ENCODE results near the gene KRTAP29-1.

KRTAP29-1 gene

GRCh38 chr17:41327411-41328120, 24.9 kb upstream of the KRTAP29-1 start:
- DNase-seq, result no peak

- DNase-seq, result no peak
Measured at GRCh38 chr17:41326173-41327145, 23.8 kb upstream of the KRTAP29-1 start.

DNA sequence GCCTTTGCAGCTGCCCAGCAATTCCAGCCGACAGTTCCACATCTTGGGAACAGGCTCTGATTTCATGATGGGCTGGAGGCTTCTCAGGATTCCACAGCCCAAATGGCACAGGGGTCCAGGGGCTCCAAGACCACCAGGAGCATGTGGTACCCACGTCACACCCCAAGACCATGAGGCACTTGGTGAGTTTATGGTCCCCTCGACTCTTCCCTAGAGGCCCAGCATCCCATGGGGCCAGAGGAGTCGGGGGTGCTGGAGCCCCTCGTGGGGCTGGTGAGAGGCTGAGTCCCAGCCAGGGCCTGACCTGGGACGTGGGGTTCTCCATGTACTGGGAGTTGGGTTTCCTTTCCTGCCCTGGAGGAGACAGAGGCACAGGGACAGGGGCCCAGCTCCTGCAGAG, 23.0 kb upstream of the KRTAP29-1 start:
- no peak for DNase-seq

DNA sequence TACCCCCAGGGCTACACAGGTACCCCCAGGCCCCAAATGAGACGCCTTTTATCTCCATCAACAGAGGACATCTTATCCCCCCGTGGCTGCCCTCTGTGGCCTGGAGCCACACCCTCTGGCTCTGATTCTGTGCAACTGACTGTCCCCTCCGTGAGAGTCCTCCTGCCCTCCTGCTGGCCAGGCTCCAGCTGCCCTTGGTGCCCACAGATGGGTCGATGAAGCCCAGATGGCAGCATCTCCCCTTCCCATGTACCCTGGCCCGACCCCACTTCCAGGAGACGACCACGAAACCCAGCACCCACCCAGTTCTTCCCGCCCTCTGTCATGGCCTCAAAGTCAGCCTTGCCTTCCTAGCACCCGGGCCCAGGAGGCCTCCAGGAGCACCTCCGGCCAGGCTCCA, 22.5 kb upstream of the KRTAP29-1 start:
- DNase-seq, result no peak

DNA sequence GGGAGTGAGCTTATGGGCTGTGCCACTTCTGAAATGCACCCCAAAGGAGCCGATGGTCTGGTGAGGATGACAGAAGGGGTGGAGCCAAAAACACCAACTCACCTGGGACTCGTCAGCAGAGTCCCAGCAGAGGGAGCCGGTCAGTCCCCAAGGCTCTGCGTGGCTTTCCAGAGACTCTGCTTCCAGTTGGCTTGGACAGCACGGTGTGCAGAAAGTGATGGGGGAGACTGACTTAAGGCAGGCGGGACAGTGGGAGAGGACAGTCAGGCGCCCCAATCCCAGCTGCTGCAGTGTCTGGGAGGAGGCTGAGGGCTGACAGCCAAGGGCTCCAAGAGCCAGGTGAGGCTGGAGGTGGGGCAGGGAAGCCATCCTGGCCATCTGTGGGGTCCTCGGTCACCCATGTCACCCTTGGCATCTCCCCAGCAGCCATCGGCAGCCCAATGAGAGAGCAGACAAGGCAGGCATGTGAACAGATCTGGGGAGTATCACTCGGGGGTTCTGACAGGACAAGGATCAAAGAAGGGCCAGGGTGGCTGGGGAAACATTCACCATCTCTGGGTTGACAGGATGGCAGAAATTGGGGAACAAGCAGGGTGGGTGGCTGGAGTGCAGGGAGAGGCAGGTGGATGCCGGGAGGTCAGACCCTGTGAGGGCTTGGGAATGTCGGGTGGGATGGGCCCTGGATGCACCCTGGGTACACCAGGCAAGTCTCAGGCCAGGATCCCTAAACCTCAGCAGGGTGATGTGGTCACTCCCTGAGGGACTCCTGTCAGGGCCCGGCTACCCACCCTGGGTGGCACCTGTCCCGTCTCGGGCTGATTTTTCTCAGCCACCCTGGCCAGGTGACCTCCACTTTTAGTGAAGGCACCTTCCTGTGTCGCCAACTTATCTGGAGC, 21.8 kb upstream of the KRTAP29-1 start:
- no peak for DNase-seq

DNA sequence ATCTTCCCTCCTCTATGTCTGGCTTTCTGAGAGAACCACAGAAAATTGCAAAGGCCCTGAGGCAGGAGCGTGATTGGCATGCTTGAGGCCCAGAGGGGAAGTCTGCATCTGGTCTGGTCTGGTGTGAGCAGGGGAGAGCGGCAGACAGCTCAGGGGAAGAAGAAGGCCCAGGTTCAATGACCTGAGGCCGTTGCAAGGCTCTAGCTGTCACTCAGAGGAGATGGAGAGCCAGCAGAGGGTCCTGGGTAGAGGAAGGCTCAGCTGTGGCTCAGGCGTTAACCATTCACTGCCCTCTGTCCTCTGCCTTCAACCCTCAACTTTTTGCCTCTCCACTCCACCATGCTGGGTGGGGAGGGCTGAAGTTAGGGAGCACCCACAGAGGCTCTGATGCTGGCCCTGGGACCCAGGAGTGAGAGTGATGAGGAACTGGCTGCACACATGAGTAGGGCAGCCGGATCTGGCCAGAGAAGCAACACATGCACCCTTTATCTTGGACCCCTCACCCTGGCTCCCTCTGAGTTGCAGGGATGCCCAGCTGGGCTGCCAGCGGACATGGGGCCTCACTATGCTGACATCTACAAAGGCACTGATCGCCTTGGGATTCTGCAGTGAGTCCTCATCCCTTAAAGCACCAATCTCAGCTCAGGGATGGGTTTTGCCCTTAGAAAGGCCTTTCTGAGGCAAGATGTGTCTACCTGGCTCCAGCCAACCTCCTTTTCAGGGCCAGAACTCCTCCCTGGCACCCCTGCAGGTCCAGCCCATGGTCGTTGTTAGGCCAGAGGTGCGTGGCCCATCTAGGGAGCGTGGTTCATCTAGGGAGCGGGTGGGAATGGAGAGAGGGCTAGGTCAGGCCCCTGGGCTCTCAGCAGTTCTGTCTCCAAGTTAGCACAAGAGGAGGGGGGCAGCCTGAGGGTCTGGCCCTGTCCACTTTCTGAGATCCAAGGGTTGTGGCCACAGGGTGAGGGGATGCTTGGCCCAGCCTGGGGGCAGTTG, 20.5 kb upstream of the KRTAP29-1 start:
- no peak for DNase-seq

DNA sequence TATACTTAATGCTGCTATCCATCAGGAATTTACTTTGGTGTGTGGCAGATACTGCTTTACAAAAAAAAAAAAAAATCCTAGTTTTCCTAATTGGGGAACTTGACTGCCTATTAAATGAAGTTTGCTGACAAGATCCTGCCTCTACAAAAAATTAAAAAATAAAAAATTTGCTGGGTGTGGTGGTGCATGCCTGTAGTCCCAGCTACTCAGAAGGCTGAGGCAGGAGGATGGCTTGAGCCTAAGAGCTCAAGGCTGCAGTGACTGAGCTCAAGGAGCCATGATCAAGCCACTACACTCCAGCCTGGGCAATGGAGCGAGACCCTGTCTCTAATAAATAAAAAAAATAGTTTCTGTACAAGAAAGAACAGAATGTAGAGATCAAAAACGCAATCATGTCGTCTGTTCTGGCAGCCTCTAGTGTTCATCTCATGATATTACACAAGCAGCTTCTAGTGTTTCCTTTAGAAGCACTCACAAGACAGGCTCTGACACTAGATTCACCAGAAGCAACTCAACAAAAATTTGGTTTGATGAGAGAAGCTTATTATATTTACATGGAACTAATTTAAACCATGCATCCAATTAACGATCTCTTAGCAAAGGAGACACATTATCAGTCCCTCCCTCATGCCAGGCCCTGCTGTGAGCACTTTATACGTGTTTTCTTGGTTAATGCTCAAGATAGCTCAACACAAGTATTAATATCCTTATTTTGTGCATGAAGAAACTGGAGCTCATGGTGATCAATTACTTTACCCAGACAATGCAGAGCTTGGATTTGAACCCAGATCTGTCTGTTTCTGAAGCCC, 19.6 kb upstream of the KRTAP29-1 start:
- DNase-seq, result no peak

GRCh38 chr17:41318231-41318630, 15.6 kb upstream of the KRTAP29-1 start:
- DNase-seq, result no peak

DNA sequence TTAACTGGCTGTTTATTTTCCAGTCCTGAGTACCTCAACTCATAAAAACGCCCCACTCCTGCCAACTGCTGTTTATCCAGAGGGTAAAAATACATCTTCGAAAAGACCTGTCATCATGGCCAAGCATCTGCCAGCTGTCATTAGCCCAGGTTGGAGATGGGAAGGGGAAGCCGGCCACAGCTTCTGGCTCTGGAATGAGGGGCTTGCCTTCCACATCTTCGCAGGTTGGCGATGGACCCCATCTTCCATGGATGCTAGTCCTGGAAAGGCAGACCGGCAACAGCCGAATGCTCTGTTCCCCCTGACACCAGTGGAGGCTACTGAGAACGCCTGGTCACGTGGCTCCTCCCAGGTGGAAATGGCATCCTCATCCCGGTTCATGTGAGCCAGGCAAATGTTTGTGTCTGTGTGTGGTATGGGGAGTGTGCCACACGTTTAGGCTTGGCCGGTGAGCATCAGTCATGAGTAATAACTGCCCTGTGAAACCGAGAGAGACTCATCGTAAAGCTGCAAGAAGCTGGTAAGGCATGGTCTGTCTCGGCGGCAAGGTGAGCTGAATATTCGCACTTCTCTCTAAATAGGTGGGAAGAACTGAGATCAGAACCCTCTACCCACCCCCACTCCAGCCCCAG, 13.3 kb upstream of the KRTAP29-1 start:
- DNase-seq, result no peak

DNA sequence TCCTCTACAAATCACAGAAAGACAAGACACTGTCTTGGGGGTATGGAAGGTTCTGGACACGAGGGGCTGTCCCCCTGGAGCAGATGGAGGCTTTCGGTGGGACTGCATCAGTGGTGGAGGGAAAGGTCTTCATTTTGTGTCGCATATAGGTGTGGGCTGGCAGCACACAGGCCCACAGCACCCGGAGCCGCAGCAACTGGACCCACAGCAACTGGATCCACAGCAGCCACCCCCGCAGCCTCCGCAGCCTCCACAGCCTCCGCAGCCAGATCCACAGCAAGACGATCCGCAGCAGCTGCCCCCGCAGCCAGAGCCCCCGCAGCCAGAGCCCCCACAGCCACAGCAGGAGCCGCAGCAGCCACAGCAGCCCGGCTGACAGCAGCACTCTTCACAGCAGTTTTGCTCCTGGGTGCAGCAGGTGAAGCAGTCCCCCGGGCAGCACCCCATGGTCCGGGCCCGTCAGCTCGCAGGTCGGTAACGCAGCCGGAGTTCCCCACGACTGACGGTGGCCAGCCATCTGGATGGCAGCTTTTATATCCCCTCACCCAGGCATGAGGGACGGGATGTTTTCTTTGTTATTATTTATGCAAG, 12.6 kb upstream of the KRTAP29-1 start, which contains the start of gene KRTAP17-1:
Gene KRTAP17-1 (minus strand): TSS at position 507 of the 591 bp plus-strand sequence. CDS start 60 bp downstream, at position 447.
- DNase-seq, result no peak

DNA sequence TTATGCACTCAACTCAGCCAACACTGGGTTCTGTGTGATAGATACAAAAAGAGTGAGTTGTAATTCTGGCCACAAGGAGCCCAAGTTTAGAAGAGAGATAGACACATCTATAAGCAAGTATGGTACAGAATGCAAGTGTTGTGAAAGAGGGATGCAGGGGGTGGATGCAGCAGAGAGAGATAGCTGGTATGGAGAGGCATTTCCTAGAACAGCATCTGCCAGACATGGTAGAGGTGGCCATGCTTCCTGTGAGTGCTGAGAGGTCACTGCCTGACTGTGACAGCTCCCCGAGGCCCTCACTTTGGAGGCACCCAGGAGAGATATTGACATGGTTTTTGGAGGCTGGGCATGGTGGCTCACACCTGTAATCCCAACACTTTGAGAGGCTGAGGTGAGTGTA, 8.5 kb upstream of the KRTAP29-1 start:
- DNase-seq, result no peak

DNA sequence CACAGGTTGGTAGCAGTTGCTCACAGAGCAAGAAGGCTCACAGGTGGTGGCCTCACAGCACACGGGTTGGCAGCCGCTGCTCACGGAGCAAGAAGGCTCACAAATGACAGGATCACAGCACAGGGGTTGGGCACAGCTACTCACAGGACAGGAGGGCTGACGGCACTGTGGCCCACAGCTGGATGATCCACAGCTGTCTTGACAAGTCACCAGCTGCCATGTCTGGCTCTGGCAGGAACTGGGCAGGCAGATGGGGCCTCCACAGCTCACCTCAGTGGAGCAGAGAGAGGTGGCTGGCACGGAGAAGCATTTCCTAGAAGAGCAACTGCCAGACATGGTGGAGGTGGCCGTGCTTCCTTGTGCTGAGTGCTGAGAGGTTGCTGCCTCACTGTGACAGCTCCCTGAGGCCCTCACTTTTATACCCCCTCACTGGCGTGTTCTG, 6.3 kb upstream of the KRTAP29-1 start, which contains the start of gene KRTAP16-1:
Gene KRTAP16-1 (minus strand): TSS at position 392 of the 442 bp plus-strand sequence. CDS start 56 bp downstream, at position 336.
- DNase-seq, result peak; percentile 48 to 55

- peak; percentile 58 to 65 for DNase-seq
Measured at GRCh38 chr17:41308251-41308917, 5.7 kb upstream of the KRTAP29-1 start.

DNA sequence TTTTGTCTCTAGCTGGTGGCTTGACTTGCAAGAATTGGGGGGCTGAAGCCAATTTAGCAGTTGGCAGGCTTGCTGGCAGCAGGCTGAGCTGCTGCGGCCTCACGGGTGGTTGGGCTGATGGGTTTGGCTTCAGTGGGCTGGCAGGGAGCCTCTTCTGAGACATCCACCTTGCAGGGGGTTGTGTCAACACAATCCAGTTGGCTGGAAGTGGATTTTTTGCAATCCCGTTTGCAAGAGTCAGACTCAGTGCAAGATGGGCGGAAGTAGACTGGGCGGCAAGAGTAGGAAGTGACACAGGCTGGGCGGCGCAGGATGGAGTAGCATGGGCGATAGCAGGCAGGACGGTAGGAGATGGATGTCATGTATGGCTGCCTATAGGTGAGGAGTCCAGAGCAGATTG, 5.0 kb upstream of the KRTAP29-1 start:
- DNase-seq, result no peak

- no peak for DNase-seq
Measured at GRCh38 chr17:41304091-41304490, 1.4 kb upstream of the KRTAP29-1 start.

GRCh38 chr17:41302981-41303380, 330 bp upstream of the KRTAP29-1 start:
- no peak for DNase-seq

DNA sequence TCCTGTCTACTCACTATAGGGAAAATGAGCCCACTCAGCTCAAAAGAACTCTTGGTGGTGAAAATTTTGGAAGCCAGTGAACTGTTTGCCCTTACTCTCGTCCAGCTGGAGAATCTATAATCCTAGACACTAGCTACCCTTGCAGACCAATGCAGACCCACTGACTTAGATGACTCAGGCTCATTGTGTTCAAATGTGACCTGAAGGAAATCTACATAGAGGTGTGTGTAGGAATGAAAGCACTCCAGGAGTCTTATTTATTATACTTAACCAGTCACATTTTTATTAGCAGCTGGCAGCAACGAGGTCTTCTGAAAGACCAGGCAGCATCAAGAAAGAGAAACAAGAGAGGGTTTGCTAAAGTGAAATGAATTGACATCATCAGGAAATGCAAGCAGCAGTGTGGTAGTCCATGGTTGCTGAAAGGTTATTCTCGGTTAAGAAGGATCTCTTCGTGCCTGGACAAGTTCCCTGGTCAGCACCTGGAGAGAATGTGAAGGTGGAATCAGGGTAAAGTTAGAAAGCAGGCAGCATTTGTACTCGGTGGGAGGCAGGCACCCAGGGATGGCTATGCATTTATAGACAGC, 1.4 kb downstream of the KRTAP29-1 start:
- DNase-seq, result no peak

DNA sequence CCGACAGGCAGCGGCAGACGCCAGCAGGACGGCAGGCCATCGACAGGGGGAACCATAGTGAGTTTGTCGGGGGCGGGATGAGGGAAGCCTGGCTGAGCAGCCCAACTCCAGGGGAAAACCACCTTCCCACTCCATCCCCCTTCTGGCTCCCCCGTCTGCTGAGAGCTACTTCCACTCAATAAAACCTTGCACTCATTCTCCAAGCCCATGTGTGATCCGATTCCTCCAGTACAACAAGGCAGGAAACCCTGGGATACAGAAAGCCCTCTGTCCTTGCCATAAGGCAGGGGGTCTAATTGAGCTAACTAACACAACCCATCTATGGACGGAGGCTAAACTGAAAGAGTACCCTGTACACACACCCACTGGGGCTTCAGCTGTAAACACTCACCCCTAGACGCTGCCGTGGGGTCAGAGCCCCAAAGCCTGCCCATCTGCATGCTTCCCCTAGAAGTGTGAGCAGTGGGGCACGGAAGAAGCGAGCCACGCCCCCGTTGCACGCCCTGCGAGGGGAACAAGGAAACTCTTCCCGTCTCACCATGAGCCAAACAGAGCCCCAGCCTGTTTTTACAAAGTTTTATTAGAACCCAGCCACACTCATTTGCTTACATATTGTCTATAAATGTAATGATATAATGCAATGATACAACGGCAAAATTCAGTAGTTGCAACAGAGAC, 4.1 kb downstream of the KRTAP29-1 start:
- no peak for DNase-seq

Measured in activated T-cell treated with anti-CD3 and anti-CD28 coated beads, Interleukin-2, amount 50 U/mL, for 48 hours (primary cell).